Iris pigment epithelial cell (primary cell): ENCODE results near the gene CD151.

ENCODE experiments used
- DNase-seq: peaks from one replicate; pipeline ENCODE4 v3.0.0-alpha.2; 2011; ENCODE audit warnings: low read depth

CD151 gene

GRCh38 chr11:843086-843734 is 10.5 kb downstream of the CD151 start:
- DNase-seq, result no peak

DNA sequence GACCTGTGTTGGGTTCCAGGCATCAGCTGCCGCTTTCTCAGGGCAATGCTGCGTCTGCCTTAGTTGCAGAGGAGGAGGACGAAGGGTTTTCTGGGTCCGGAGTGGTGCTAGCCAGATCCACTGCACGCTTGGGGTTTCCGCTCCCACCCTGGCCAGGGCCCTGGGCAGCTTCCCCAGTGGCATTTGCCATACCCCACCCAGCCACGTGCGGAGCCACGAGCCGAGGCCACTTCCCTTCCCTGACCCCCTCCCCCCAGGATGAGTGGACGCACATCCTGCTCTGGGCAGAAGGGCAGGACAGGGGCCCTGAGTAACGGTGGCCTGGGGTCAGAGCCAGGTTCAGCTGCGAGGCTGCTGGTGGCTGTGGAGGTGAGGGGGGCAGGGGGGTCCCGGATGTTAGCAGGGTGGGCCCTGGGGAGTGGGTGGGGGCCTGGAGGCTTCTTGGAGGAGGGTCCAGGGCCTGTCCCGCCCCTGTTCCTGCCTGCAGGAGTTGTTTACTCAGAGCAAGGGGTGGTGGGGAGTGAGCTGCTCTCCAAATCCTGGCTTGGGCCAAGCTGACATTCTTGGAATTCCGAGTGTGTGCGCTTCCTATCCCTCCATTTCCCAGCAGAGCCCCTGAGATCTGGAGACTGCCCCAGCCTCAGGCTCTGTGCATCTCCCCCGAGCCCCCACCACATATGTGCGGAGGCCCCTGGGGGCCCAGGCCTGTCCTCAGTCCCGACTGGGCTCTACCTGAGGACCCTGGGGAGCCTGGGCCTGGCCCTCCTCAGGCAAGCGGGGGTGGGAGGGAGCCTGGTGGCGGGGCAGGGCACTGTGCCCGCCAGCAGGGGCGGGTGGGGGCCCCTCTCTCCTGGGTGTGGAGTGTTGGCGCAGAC is 11.3 kb downstream of the CD151 start:
- peak; percentile 89 for DNase-seq

GRCh38 chr11:844693-845644 is 12.2 kb downstream of the CD151 start:
- peak; percentile 82 for DNase-seq

GRCh38 chr11:845872-846495 is 13.2 kb downstream of the CD151 start:
- DNase-seq, result no peak

DNA sequence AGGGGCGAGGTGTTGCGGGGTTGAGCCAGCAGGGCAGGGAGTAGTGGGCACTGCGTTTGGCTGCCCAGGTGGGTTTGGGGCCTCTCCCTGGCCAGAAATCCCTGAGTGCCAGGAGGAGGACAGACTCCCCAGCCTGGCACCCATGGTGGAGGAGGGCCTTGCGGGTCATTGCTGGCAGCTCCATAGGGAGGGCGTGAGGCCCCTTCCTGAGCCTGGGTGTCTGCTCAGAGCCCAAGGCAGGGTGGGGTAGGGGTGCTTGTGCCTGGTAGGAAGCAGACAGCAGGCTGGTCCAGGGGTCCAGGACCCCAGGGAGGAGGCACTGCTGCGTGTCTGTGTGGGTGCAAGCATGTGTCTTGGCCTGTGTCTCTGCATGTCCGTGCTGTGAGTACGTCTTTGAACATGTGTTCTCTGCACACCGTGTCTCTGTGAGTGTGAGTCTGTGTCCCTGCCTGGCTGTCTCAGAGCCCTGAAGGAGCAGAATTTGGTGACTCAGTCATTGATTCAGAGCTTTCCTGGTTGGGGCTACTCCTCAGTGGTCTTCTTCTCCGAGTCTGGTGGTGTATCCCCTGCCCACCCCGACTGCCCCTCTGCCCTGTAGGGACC is 13.8 kb downstream of the CD151 start:
- DNase-seq, result no peak

DNA sequence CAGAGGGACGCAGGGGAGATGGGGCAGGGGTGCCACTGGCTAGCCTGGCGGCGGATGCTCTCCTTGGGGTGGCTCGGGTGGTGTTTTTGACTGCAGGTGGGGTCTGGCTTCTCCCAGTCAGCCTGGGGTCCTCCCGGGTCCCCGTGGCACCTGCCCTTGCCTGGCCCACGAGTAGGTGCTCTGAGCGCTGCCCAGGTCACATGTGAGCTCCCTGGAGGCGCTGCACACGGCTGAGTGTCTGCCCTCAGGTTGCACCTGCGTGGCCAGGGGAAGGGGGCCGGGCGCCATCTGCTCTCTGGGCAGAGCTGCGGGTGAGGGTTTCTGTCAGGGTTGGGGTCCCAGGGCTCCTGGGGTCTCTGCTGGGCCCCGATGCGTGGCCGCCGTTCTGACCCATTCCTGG is 15.1 kb downstream of the CD151 start:
- no peak for DNase-seq

- DNase-seq, result no peak
These were observed 15.7 kb downstream of the CD151 start for GRCh38 chr11:848380-848931.

GRCh38 chr11:849104-849824 is 16.5 kb downstream of the CD151 start:
- no peak for DNase-seq

GRCh38 chr11:849951-850774 is 17.4 kb downstream of the CD151 start:
- no peak for DNase-seq

DNA sequence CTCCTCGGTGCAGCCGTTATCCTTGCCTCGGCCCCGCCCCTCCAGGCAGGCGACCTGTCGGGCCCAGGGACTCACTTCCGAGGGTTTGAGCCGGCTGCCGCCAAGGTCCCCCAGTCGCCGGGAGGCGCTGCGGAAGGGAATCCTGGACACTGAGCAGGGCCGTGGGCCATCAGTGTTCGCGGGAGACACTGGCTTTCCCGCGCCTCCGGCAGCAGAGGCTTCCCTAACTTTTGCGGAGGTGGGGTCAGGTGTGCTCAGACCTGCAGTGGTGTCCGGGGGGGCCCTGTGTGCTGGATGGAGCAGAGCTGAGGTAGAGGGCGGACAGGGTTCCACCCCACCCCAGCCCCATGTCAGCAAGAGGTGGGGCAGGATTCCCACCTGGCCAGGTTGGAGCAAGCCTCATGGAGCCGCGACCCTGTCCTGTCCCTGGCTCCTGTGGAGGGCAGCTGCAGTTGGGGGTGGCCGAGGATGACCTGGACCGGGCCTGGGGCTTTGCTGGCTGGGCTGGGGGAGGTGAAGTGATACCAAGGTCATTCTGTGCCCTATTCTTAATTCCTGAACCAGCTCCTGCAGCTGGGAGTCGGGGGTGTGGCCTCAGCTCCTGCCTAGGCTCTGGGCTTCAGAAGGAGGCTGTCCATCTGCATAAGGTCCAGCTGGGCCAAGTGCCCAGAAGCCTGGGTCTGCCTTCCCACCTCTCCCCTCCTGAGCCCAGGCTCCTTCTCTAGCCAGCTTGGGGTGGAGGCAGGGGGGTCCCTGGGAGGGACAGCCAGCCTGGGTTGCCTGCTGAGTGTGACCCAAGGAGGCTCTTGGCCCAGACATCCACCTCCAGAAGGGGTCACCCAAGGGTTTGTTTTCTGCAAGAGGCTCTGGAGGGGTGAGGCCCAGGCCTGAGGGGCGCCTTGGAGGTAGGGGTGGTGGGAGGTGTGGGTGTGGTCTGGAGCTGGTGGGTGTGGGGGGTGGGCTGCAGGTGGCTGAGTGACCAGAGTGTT is 18.3 kb downstream of the CD151 start:
- no peak for DNase-seq

DNA sequence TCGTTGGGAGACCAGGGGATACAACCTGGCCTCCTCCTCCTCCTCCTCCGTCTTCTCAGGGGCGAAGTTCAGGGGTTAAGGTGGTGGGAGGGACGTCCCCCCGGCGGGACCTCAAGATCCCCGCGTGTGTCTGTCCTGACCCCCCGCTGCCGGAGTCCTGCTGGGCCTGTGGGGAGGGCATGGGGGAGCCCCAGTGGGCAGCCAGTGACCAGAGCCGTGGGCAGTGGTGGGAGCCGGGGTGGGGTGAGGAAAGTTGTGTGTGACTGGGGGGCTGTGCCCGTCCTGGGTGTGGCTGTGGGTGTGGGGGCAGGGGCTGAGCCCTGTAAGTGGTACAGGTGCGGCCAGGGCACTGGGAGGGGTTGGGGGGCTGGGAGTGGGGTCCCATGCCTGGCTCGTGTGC is 20.0 kb downstream of the CD151 start:
- no peak for DNase-seq

DNA sequence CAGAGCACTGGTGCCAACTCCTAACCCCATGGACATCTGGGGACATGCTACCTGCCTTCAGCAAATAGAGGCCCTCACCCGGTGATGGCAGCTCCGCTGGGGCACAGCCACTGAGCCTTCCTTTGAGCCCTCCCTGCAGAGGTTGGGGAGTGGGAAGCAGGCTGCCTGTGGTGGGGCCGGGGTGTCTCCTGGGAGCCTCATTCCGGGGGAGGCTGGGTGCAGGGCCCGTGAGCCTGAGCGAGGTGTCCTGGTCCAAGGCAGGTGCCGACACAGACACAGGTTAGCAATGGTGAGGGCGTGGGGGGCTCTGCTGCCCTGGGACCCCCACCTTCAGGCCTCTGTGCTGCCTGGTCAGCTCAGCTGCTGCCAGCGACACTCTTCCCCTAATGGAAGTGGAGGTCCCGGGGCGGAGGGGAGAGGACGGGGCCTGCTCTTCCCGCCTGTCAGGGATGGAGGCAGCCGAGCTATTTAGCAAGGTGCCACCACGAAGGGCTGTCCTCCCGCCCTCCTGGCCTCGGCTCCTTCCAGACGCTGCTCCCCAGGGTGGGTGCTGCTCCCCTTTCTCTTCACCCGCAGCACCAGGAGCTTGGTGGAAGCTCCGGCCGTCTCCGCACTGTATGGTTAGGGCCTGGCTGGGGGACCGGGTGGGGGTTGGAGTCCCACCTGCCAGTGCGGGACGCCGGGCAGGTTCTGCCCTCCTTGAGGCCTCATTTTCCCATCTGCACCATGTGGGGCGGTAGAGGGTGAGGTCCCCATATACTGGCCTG is 21.1 kb downstream of the CD151 start:
- no peak for DNase-seq

GRCh38 chr11:854601-855329 is 22.0 kb downstream of the CD151 start:
- DNase-seq, result no peak

- no peak for DNase-seq
These were observed 22.6 kb downstream of the CD151 start for GRCh38 chr11:855330-855674.

GRCh38 chr11:855796-856195 is 23.0 kb downstream of the CD151 start:
- DNase-seq, result no peak

- DNase-seq, result no peak
These were observed 23.6 kb downstream of the CD151 start for GRCh38 chr11:856397-856796.
